ENCODE data around the gene FRY.

The FRY gene

DNA sequence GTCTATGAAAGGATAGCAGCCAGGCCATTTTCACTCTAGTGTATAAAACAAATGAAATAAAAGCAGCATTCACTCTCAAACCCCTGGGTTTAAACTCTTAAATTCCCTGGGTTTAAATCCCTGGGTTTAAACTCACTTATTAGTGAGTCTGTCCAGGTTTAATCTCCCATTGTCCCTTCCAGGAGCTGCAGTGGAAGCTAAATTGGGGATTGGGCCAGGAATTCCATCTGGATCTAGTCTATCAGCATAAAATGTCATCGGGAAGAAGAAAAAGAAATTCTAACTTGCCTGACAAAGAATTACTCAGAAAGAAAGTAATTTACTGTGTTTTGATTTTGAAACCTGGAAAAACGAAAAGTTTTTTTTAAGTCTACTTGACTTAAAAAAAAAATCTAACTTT is 54.8 kb downstream of the FRY start:
- no peak for DNase-seq (ENCODE audit: low spot score)

GRCh38 chr13:32086791-32087441 is 55.3 kb downstream of the FRY start:
- no peak for DNase-seq (ENCODE audit: low spot score)

DNA sequence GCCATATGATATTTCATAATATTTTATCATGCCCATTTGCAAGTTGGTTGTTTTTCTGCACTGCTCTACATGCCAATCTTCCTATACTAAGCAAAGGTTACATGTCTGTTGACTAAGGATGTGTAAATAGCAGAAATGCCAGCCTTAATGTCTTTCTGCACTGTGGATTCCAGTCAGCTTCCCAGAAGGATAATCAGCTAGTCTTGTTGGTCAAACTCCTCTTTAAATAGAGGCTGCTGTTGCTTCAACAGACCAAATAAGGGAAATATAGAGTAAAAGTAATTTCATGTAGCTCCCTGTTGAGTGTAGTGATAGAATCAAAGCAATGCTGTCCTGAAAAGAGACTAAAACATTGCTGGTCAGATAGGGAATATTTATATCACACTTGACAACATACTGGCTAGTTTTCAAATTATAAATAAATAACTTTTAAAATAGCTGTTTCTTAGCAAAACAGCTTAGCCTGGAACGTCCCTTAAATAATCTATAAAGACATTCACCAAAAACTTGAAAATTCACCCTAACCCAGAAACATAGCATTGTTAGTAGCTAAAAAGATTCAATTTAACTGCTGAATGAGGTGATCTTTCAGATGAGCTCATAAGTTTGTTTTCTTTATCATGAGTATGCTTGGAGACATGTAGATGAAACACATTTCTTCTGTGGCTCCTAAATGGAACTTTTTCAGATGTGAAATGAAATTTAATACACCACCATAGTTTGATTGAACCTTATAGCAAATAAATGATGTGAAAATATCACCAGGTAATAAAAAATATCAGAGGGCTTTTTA is 56.6 kb downstream of the FRY start:
- DNase-seq (ENCODE audit: low spot score): no peak

GRCh38 chr13:32092496-32092895 is 60.9 kb downstream of the FRY start:
- DNase-seq (ENCODE audit: low spot score): no peak

DNA sequence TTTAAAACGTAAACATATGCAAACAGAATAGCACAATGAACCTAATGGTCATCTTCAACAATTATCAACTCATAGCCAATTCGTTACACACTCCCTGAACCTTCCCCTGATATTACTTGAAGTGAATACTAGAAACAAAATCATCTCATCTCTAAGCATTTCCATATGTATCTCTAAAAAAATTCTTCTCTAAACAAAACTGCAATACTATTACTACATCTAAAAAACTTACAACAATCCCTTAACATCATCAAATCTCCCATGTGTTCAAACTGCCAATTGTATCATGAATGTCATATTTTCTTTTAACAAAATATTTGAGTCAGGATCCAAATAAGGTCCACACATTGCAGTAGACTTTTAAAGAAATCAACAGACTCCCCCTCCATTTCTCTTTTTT is 61.4 kb downstream of the FRY start:
- DNase-seq (ENCODE audit: low spot score): no peak

- no peak for DNase-seq (ENCODE audit: low spot score)
Measured at GRCh38 chr13:32098272-32098671, 66.7 kb downstream of the FRY start.

- DNase-seq (ENCODE audit: low spot score): no peak
Measured at GRCh38 chr13:32105653-32106313, 74.2 kb downstream of the FRY start.

GRCh38 chr13:32107474-32107873 is 75.9 kb downstream of the FRY start:
- DNase-seq (ENCODE audit: low spot score): no peak

GRCh38 chr13:32107973-32108372 is 76.4 kb downstream of the FRY start:
- DNase-seq (ENCODE audit: low spot score): no peak

DNA sequence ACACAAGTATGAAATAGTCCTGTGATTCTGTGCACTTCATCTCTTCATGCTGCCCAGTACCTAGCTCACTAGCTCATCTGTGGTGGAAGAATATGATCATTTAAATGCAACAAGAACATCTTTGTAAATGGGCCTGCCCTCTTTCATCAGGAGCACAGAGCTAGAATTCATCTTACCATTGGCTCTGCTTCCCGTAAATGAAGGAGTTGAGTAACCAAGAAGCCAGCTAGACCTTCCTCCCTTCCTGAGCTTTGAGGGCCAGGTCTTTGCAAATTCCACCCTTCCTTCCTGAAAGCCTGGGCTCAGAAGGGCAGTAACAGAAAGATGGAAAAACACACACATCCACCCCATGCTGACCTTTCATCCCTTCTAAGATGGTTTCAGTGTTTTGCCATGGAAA is 82.0 kb downstream of the FRY start:
- no peak for DNase-seq (ENCODE audit: low spot score)

GRCh38 chr13:32114284-32114950 is 82.8 kb downstream of the FRY start:
- no peak for DNase-seq (ENCODE audit: low spot score)

GRCh38 chr13:32115066-32115465 is 83.5 kb downstream of the FRY start:
- no peak for DNase-seq (ENCODE audit: low spot score)

DNA sequence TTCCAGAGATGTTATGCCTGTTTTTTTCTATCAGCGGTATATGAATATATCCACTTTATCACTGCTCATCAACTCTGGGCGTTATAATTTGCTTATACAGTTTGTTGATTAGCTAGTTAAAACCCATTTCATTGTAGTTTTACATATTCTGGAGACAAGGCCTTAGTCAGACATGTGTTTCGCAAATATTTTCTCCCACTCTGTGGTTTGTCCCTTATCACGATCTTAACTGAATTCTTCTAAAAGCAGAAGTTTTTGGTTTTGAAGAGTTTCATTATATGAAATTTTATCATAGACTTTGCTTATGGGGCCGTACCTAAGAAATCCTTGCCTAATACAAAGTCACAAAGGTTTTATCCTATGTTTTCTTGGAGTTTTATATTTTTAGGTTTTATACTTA is 84.6 kb downstream of the FRY start:
- no peak for DNase-seq (ENCODE audit: low spot score)

GRCh38 chr13:32117001-32117400 is 85.4 kb downstream of the FRY start:
- DNase-seq (ENCODE audit: low spot score): no peak

GRCh38 chr13:32117701-32118100 is 86.1 kb downstream of the FRY start:
- DNase-seq (ENCODE audit: low spot score): no peak

- DNase-seq (ENCODE audit: low spot score): no peak
Measured at GRCh38 chr13:32121316-32121715, 89.7 kb downstream of the FRY start.

- no peak for DNase-seq (ENCODE audit: low spot score)
Measured at GRCh38 chr13:32124743-32125142, 93.2 kb downstream of the FRY start.

- DNase-seq (ENCODE audit: low spot score): no peak
Measured at GRCh38 chr13:32125221-32125689, 93.7 kb downstream of the FRY start.

DNA sequence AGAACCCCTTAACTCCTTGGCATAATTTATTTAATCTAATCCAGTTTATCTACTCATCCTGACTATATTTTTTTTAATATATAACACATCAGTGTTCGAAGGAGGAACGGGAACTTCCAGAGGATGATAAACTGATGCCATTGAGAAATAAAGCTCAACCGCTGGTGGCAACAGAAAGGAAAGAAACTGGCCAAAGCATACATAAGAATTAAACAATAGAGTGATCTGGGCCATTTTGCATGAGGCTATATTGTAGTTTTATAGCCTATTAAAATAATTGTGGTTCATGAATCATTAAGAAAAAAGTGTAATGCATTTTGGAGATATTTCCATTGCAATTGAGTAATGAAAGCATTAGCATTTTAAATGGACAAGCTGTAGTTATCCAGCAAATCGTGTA is 94.2 kb downstream of the FRY start:
- DNase-seq (ENCODE audit: low spot score): no peak

GRCh38 chr13:32126278-32126677 is 94.7 kb downstream of the FRY start:
- DNase-seq (ENCODE audit: low spot score): no peak

- DNase-seq (ENCODE audit: low spot score): no peak
Measured at GRCh38 chr13:32126756-32127155, 95.2 kb downstream of the FRY start.

- no peak for DNase-seq (ENCODE audit: low spot score)
Measured at GRCh38 chr13:32127691-32128090, 96.1 kb downstream of the FRY start.

Data from HuH-7 (cell line).